ENCODE data around the gene TOX2.

GRCh38 chr20:44072384-44072783 is 157.7 kb downstream of the TOX2 start:
- no peak for TF ChIP-seq EZH2 (IDR thresholded peaks at IDR 0.05; ENCODE audit: low read length, unreplicated experiment)
- no peak for TF ChIP-seq CTCF (conservative IDR thresholded peaks at IDR 0.05; ENCODE audit: low read depth, low read length)

All from PC-3 (cell line).